Activated CD4-positive, alpha-beta T cell treated with anti-CD3 and anti-CD28 coated beads, Interleukin-10, Interleukin-2, amounts not matched to agents 100 ng/mL and 50 ng/mL, durations not matched to agents 16 hours and 8 hours (primary cell): ENCODE results near the gene KLF6.

Source experiments
- DNase-seq: peaks from one replicate; pipeline ENCODE4 v3.0.0-alpha.2; 2020

KLF6 gene

GRCh38 chr10:3786295-3787015, 1.4 kb upstream of the KLF6 start:
- DNase-seq: no peak

GRCh38 chr10:3785851-3786271, 852 bp upstream of the KLF6 start:
- no peak for DNase-seq

- peak; percentile 100 for DNase-seq
Observed at GRCh38 chr10:3785251-3785850, 342 bp upstream of the KLF6 start.

- DNase-seq: no peak
Observed at GRCh38 chr10:3783682-3784432, 1.2 kb downstream of the KLF6 start.

- DNase-seq: peak; percentile 90
Observed at GRCh38 chr10:3783316-3783681, 1.7 kb downstream of the KLF6 start.

GRCh38 chr10:3782451-3783315, 2.3 kb downstream of the KLF6 start:
- peak; percentile 81 for DNase-seq

- peak; percentile 54 for DNase-seq
Observed at GRCh38 chr10:3782146-3782450, 2.9 kb downstream of the KLF6 start.

- DNase-seq: peak; percentile 74
Observed at GRCh38 chr10:3781468-3782145, 3.4 kb downstream of the KLF6 start.

- DNase-seq: no peak
Observed at GRCh38 chr10:3780771-3781467, 4.1 kb downstream of the KLF6 start.

- DNase-seq: no peak
Observed at GRCh38 chr10:3780021-3780770, 4.8 kb downstream of the KLF6 start.

GRCh38 chr10:3779158-3779741, 5.8 kb downstream of the KLF6 start:
- DNase-seq: no peak

GRCh38 chr10:3778692-3779157, 6.3 kb downstream of the KLF6 start:
- no peak for DNase-seq

GRCh38 chr10:3777981-3778691, 6.9 kb downstream of the KLF6 start:
- peak; percentile 45 for DNase-seq

GRCh38 chr10:3776796-3777571, 8.0 kb downstream of the KLF6 start:
- peak; percentile 82 for DNase-seq

- DNase-seq: no peak
Observed at GRCh38 chr10:3775696-3776551, 9.1 kb downstream of the KLF6 start.

GRCh38 chr10:3774814-3775695, 10.0 kb downstream of the KLF6 start:
- no peak for DNase-seq
